GM19468 (cell line): Measurements from ENCODE around the gene AP5S1.

Experiments used
- ATAC-seq: cut with Tn5 transposase; IDR thresholded peaks from one replicate; pipeline ENCODE4 v1.9.1; 2021; ENCODE audit warnings: mild to moderate bottlenecking, moderate library complexity, moderate number of reproducible peaks; ENCODE audit not compliant: unreplicated experiment; ENCODE audit errors: extremely low read depth

Gene AP5S1

GRCh38 chr20:3869839-3870634 is 49.7 kb downstream of the AP5S1 start:
- no peak for ATAC-seq

GRCh38 chr20:3871550-3872265 is 51.4 kb downstream of the AP5S1 start:
- ATAC-seq: no peak

- ATAC-seq: no peak
Observed at GRCh38 chr20:3873507-3873906, 53.2 kb downstream of the AP5S1 start.

- no peak for ATAC-seq
Observed at GRCh38 chr20:3874194-3874844, 54.0 kb downstream of the AP5S1 start.

- ATAC-seq: no peak
Observed at GRCh38 chr20:3875378-3875974, 55.1 kb downstream of the AP5S1 start.

GRCh38 chr20:3876000-3876399 is 55.7 kb downstream of the AP5S1 start:
- ATAC-seq: no peak

- no peak for ATAC-seq
Observed at GRCh38 chr20:3876676-3877075, 56.3 kb downstream of the AP5S1 start.
